B cell (primary cell): ENCODE results near the gene OTUD6A. TPM values are rescaled to one million over a fixed set of nuclear protein-coding genes. Genes with fewer than 3 reads are reported as not detected.

Source experiments
- ATAC-seq: fragments of 200-7000 bp; cut with Tn5 transposase; one replicate; pipeline ENCODE4 v1.10.0; 2021; ENCODE audit warnings: low read depth, mild to moderate bottlenecking, moderate number of reproducible peaks, moderate library complexity
- CTCF ChIA-PET: fragments of 350-600 bp; sonication (Branson Sonifier 250); formaldehyde crosslinking; loops from one replicate; lab custom pipeline; 2021; ENCODE audit warnings: antibody characterized with exemption, inconsistent platforms; lab: Charles Lee
- POLR2A ChIA-PET: fragments of 350-600 bp; sonication (Branson Sonifier 250); formaldehyde crosslinking; loops from one replicate; lab custom pipeline; 2021; ENCODE audit warnings: antibody characterized with exemption; lab: Charles Lee
- DNase-seq: peaks from one replicate; pipeline ENCODE4 v3.0.0; 2013
- H2AFZ ChIP-seq: 2 replicates; pipeline ENCODE4 v1.6.1; 2012; ENCODE audit warnings: mild to moderate bottlenecking, low read depth, low read length; ENCODE audit not compliant: insufficient read depth, poor library complexity, severe bottlenecking
- H3K27ac ChIP-seq, 2 donors: 1 replicate in 1 of 2; 2 replicates in 1 of 2; pipeline ENCODE4 v1.5.1; 2012 to 2013; ENCODE audit warnings: low read length in 2 of 2, mild to moderate bottlenecking in 2 of 2, moderate library complexity in 1 of 2
- H3K27me3 ChIP-seq, 4 experiments: fragments of 200-600 bp in 1 of 4; sonication (generic) in 1 of 4; replicated peaks in 1 of 4; 1 replicate in 2 of 4; 2 replicates in 2 of 4; pipeline versions ENCODE4 v1.6.1 to v1.7.0; 2013 to 2016; ENCODE audit warnings: low read length in 3 of 4, mild to moderate bottlenecking in 2 of 4, mixed read lengths in 1 of 4, moderate library complexity in 1 of 4; ENCODE audit not compliant: insufficient read depth in 4 of 4, control insufficient read depth in 3 of 4; ENCODE audit errors: control extremely low read depth in 1 of 4
- H3K36me3 ChIP-seq, 2 experiments: replicated peaks in 1 of 2; 1 replicate in 1 of 2; 2 replicates in 1 of 2; pipeline versions ENCODE4 v1.6.1 to v1.7.1; 2013; ENCODE audit warnings: low read length in 1 of 2; ENCODE audit not compliant: insufficient read depth in 2 of 2, control insufficient read depth in 1 of 2; ENCODE audit errors: control extremely low read depth in 1 of 2, extremely low read depth in 1 of 2
- H3K4me1 ChIP-seq, 2 donors: fragments of 200-600 bp in 1 of 2; sonication (generic) in 1 of 2; 1 replicate in 1 of 2; 2 replicates in 1 of 2; pipeline versions ENCODE4 v1.5.1 to v1.6.1; 2013 to 2017; ENCODE audit warnings: low read length in 2 of 2; ENCODE audit not compliant: control insufficient read depth in 2 of 2, insufficient read depth in 2 of 2
- H3K4me2 ChIP-seq: replicated peaks from 2 replicates; pipeline ENCODE3; 2012; ENCODE audit warnings: mild to moderate bottlenecking, low read depth, low read length; ENCODE audit not compliant: poor library complexity, severe bottlenecking
- H3K4me3 ChIP-seq, 5 experiments: fragments of 200-600 bp in 1 of 5; sonication (generic) in 1 of 5; 1 replicate in 3 of 5; 2 replicates in 2 of 5; pipeline versions ENCODE4 v1.5.1 to v1.7.0; 2011 to 2016; ENCODE audit warnings: low read length in 4 of 5, mild to moderate bottlenecking in 4 of 5, low read depth in 2 of 5, control low read depth in 1 of 5, moderate library complexity in 1 of 5; ENCODE audit not compliant: insufficient read depth in 1 of 5; ENCODE audit errors: control extremely low read depth in 1 of 5, extremely low read depth in 1 of 5
- H3K79me2 ChIP-seq: fragments of 200-600 bp; sonication (generic); one replicate; pipeline ENCODE4 v1.6.0; 2016; ENCODE audit warnings: low read length; ENCODE audit not compliant: control insufficient read depth, insufficient read depth
- H3K9ac ChIP-seq: fragments of 200-600 bp; sonication (generic); 2 replicates; pipeline ENCODE4 v1.6.1; 2017; ENCODE audit warnings: mild to moderate bottlenecking, low read length, moderate library complexity
- H3K9me3 ChIP-seq, 3 donors: one replicate each; pipeline versions ENCODE4 v1.6.1 to v1.7.1; 2013; ENCODE audit warnings: low read length in 2 of 3; ENCODE audit not compliant: control insufficient read depth in 2 of 3, insufficient read depth in 1 of 3; ENCODE audit errors: control extremely low read depth in 1 of 3
- H4K20me1 ChIP-seq: 2 replicates; pipeline ENCODE4 v1.6.0; 2012; ENCODE audit warnings: mild to moderate bottlenecking, low read length; ENCODE audit not compliant: insufficient read depth, control insufficient read depth, poor library complexity, severe bottlenecking
- H3K27ac Mint-ChIP-seq: one replicate; pipeline ENCODE4 v1.8.0; 2021; ENCODE audit warnings: mixed read lengths
- H3K27me3 Mint-ChIP-seq: one replicate; pipeline ENCODE4 v1.8.0; 2021; ENCODE audit warnings: mixed read lengths
- H3K4me1 Mint-ChIP-seq: one replicate; pipeline ENCODE4 v1.8.0; 2021; ENCODE audit warnings: mixed read lengths
- H3K4me3 Mint-ChIP-seq: one replicate; pipeline ENCODE4 v1.8.0; 2021; ENCODE audit warnings: mixed read lengths
- H3K9me3 Mint-ChIP-seq: one replicate; pipeline ENCODE4 v1.8.0; 2022; ENCODE audit warnings: mixed read lengths; ENCODE audit not compliant: insufficient read depth
- CTCF ChIP-seq: fragments of 200-600 bp; IDR thresholded peaks from one replicate; pipeline ENCODE4 v1.8.0; 2022; ENCODE audit warnings: antibody characterized with exemption, mild to moderate bottlenecking
- EZH2 ChIP-seq: IDR thresholded peaks from 2 replicates; pipeline ENCODE4 v1.6.1; 2012; ENCODE audit warnings: borderline replicate concordance, low read depth, mild to moderate bottlenecking, moderate library complexity, low read length; ENCODE audit not compliant: insufficient read depth, poor library complexity, severe bottlenecking
- WGBS: methylation state at CpG from one replicate; pipeline ENCODE4 v1.1.5; 2013; ENCODE audit warnings: missing lambda C conversion rate; ENCODE audit not compliant: insufficient coverage; 5-methylcytosine and 5-hydroxymethylcytosine counted together
- intact Hi-C: fragments of 100-400 bp; cut with micrococcal nuclease; formaldehyde crosslinking; loops from one replicate; pipeline ENCODE4 v1.10.0; 2022
- polyA plus RNA-seq: library from polyadenylated mRNA; depleted of rRNA; stranded (reverse); fragments of >200 nt; gene quantifications from 2 replicates; pipeline ENCODE4 v1.2.3, GENCODE V29; 2012
- total RNA-seq, 2 donors: library from RNA; stranded (reverse); fragments of 120-200 nt in 1 of 2; gene quantifications; 1 replicate in 1 of 2; 2 replicates in 1 of 2; pipeline versions ENCODE4 v1.2.3 to v1.2.4, GENCODE V29; 2013 to 2022

The OTUD6A gene
- total and polyA plus RNA-seq, 2 donors (not counting 1 experiment from before 2014, with no cell fraction given) = not detected

GRCh38 chrX:70062961-70063550 lies 799 bp downstream of the OTUD6A start:
- CTCF ChIA-PET = no interaction called here
- POLR2A ChIA-PET = no interaction called here
- Histone ChIP-seq H3K4me1 (no peaks in the 10 kb centered on the region), H3K27ac (no peak overlapping the region), H3K9me3 (no peaks in the 10 kb centered on the region), H3K4me3 (no peak overlapping the region), H3K27me3 (no peaks in the 10 kb centered on the region), H4K20me1 (no peaks in the 10 kb centered on the region), H3K9ac (no peak overlapping the region), H3K36me3 (no peaks in the 10 kb centered on the region), H2AFZ (no peak overlapping the region), H3K79me2 (no peaks in the 10 kb centered on the region), H3K4me2 (no peak overlapping the region)
- Mint-ChIP-seq H3K4me1 (no peaks in the 10 kb centered on the region), H3K4me3 (no peak overlapping the region), H3K27me3 (peaks cover 5% of the 10 kb centered on the region), H3K9me3 (no peaks in the 10 kb centered on the region), H3K27ac (no peak overlapping the region)
- DNase-seq (no peak), ATAC-seq (no peak)
- intact Hi-C loops = no loop called here
- TF ChIP-seq EZH2 (no peak), CTCF (no peak)
- WGBS = 95% methylated on average over 43 of the region's 52 CpGs

GRCh38 chrX:70066646-70067045 lies 4.4 kb downstream of the OTUD6A start:
- POLR2A ChIA-PET = no interaction called here
- H3K27ac ChIP-seq = no peak overlapping the region
- 83% methylated on average over 4 of the region's 7 CpGs for WGBS
- no peaks in the 10 kb centered on the region for H3K36me3 ChIP-seq
- H3K27me3 ChIP-seq = no peaks in the 10 kb centered on the region
- Mint-ChIP-seq H3K27me3 (peaks cover 5% of the 10 kb centered on the region), H3K27ac (no peak overlapping the region), H3K4me1 (no peaks in the 10 kb centered on the region), H3K9me3 (no peaks in the 10 kb centered on the region), H3K4me3 (no peak overlapping the region)
- TF ChIP-seq EZH2 (no peak), CTCF (no peak)
- no peak overlapping the region for H3K4me2 ChIP-seq
- ATAC-seq = no peak
- no peaks in the 10 kb centered on the region for H3K79me2 ChIP-seq
- no peak overlapping the region for H3K9ac ChIP-seq
- DNase-seq = no peak
- H3K9me3 ChIP-seq = no peaks in the 10 kb centered on the region
- H4K20me1 ChIP-seq = no peaks in the 10 kb centered on the region
- intact Hi-C loops = no loop called here
- H3K4me1 ChIP-seq = no peaks in the 10 kb centered on the region
- CTCF ChIA-PET = no interaction called here
- no peak overlapping the region for H2AFZ ChIP-seq
- no peak overlapping the region for H3K4me3 ChIP-seq
